GM12878 (cell line): Measurements from ENCODE around the gene SDK2. TPM values are rescaled to one million over a fixed set of nuclear protein-coding genes. Genes with fewer than 3 reads are reported as not detected.

Experiments
- ATAC-seq: fragments of 200-7000 bp; cut with Tn5 transposase; 3 replicates; pipeline ENCODE4 v1.9.1; 2020; ENCODE audit warnings: mild to moderate bottlenecking, moderate library complexity
- BruUV-seq: library from RNA; stranded (reverse); fragments of 400-500 nt; replicated peaks from 2 replicates; lab custom pipeline; 2021; lab: Mats Ljungman, UMichigan
- CTCF ChIA-PET: fragments of 300-600 bp; sonication (Branson Sonifier 250); formaldehyde crosslinking; extraction: SDS; loops from one replicate; lab custom pipeline; 2021; ENCODE audit warnings: inconsistent platforms; lab: Yijun Ruan, JAX
- POLR2A ChIA-PET: fragments of 350-600 bp; formaldehyde crosslinking; extraction: SDS; loops from one replicate; lab custom pipeline; 2021; ENCODE audit warnings: inconsistent platforms; lab: Charles Lee
- RAD21 ChIA-PET: fragments of 300-600 bp; sonication (Branson Sonifier 250); formaldehyde crosslinking; loops from one replicate; lab custom pipeline; 2023; ENCODE audit warnings: antibody characterized with exemption; ENCODE audit not compliant: unreplicated experiment; lab: Charles Lee
- SMC1A ChIA-PET: fragments of 300-600 bp; sonication (Branson Sonifier 250); formaldehyde crosslinking; loops from one replicate; lab custom pipeline; 2023; ENCODE audit not compliant: unreplicated experiment, uncharacterized antibody; lab: Charles Lee
- DNase-seq: peaks from one replicate; pipeline ENCODE4 v3.0.0-alpha.2; 2011; ENCODE audit warnings: low read depth, low spot score
- FAIRE-seq: peaks from 3 replicates; lab custom pipeline; 2011; peaks lifted over from hg19 to GRCh38; lab: Jason Lieb, UNC
- H2AFZ ChIP-seq: 2 replicates; pipeline ENCODE4 v1.6.0; 2011; ENCODE audit warnings: low read depth, low read length, control low read depth; ENCODE audit not compliant: control insufficient read depth
- H3K27ac ChIP-seq: 2 replicates; pipeline ENCODE4 v1.5.1; 2011; ENCODE audit warnings: control low read depth; ENCODE audit not compliant: control insufficient read depth, insufficient read depth
- H3K27me3 ChIP-seq, 2 experiments: replicated peaks in 1 of 2; 2 replicates each; pipeline versions ENCODE4 v1.6.0 to v1.6.1; 2011; ENCODE audit warnings: low read length in 1 of 2; ENCODE audit not compliant: control insufficient read depth in 2 of 2, insufficient read depth in 2 of 2
- H3K36me3 ChIP-seq, 2 experiments: 2 replicates each; pipeline ENCODE4 v1.5.1; 2011; ENCODE audit warnings: low read length in 1 of 2; ENCODE audit not compliant: control insufficient read depth in 2 of 2, insufficient read depth in 2 of 2
- H3K4me1 ChIP-seq: 2 replicates; pipeline ENCODE4 v1.6.1; 2011; ENCODE audit warnings: mild to moderate bottlenecking, low read length, moderate library complexity, mixed read lengths; ENCODE audit not compliant: control insufficient read depth, insufficient read depth
- H3K4me2 ChIP-seq: 2 replicates; pipeline ENCODE4 v1.6.0; 2011; ENCODE audit warnings: control low read depth; ENCODE audit not compliant: control insufficient read depth, insufficient read depth
- H3K4me3 ChIP-seq: fragments of 200-600 bp; sonication (generic); 2 replicates; pipeline ENCODE4 v1.5.1; 2016
- H3K79me2 ChIP-seq: 2 replicates; pipeline ENCODE4 v1.6.0; 2011; ENCODE audit warnings: low read length; ENCODE audit not compliant: control insufficient read depth, insufficient read depth
- H3K9ac ChIP-seq: 2 replicates; pipeline ENCODE4 v1.8.0; 2011; ENCODE audit warnings: low read length, control low read depth, mixed read lengths; ENCODE audit not compliant: control insufficient read depth, insufficient read depth
- H3K9me3 ChIP-seq: replicated peaks from 3 replicates; pipeline ENCODE4 v1.5.1; 2011; ENCODE audit warnings: mild to moderate bottlenecking, low read length; ENCODE audit not compliant: control insufficient read depth, insufficient read depth
- H4K20me1 ChIP-seq: 2 replicates; pipeline ENCODE4 v1.6.0; 2011; ENCODE audit not compliant: control insufficient read depth, insufficient read depth
- BCL11A ChIP-seq: IDR thresholded peaks from 2 replicates; pipeline ENCODE4 v1.6.1; 2011; ENCODE audit warnings: low read depth, low read length
- CHD4 ChIP-seq: fragments of 200-600 bp; sonication (generic); IDR thresholded peaks from 2 replicates; pipeline ENCODE4 v1.6.1; 2016; ENCODE audit warnings: mild to moderate bottlenecking
- CUX1 ChIP-seq: IDR thresholded peaks from 2 replicates; pipeline ENCODE4 v1.6.1; 2012; ENCODE audit warnings: improper control_type of control experiment, low read depth, low read length; ENCODE audit not compliant: insufficient replicate concordance
- ETV6 ChIP-seq, 2 experiments: fragments of 450-650 bp in 1 of 2; IDR thresholded peaks in 1 of 2; conservative IDR thresholded peaks in 1 of 2; 2 replicates each; pipeline ENCODE4 v1.6.1; 2014; ENCODE audit warnings: antibody characterized with exemption in 1 of 2, borderline replicate concordance in 1 of 2, low read depth in 1 of 2, mild to moderate bottlenecking in 1 of 2, moderate library complexity in 1 of 2
- KAT2A ChIP-seq: conservative IDR thresholded peaks from 2 replicates; pipeline ENCODE4 v1.6.1; 2011; ENCODE audit warnings: low read depth, low read length; ENCODE audit not compliant: control insufficient read depth
- MXI1 ChIP-seq: fragments of 150-350 bp; IDR thresholded peaks from 2 replicates; pipeline ENCODE4 v1.6.1; 2011; ENCODE audit warnings: low read depth, mild to moderate bottlenecking, inconsistent platforms, low read length, improper control_type of control experiment
- NR2C2 ChIP-seq: IDR thresholded peaks from 2 replicates; pipeline ENCODE4 v1.6.1; 2011; ENCODE audit warnings: borderline replicate concordance, low read depth; ENCODE audit not compliant: control insufficient read depth, insufficient read length
- RAD51 ChIP-seq: fragments of 450-650 bp; IDR thresholded peaks from 2 replicates; pipeline ENCODE4 v1.6.1; 2016; ENCODE audit warnings: moderate library complexity, mild to moderate bottlenecking, inconsistent platforms
- RELA ChIP-seq: fragments of 450-650 bp; IDR thresholded peaks from 2 replicates; pipeline ENCODE4 v1.8.0; 2014; ENCODE audit warnings: borderline replicate concordance; ENCODE audit not compliant: partially characterized antibody
- TARDBP ChIP-seq: IDR thresholded peaks from 2 replicates; pipeline ENCODE4 v1.6.1; 2016; ENCODE audit warnings: borderline replicate concordance
- WGBS: methylation state at CpG from one replicate; pipeline ENCODE4 v1.1.6; 2016; ENCODE audit warnings: low lambda C conversion rate; ENCODE audit not compliant: insufficient replicate concordance, insufficient coverage; ENCODE audit errors: missing lambda C conversion rate; 5-methylcytosine and 5-hydroxymethylcytosine counted together
- in situ Hi-C: fragments of 300-500 bp; cut with MboI; formaldehyde crosslinking; loops from 9 replicates; pipeline ENCODE4 v1.14.3; 2018; ENCODE audit warnings: mixed read lengths
- intact Hi-C: fragments of 100-400 bp; cut with micrococcal nuclease; formaldehyde crosslinking; loops from one replicate; pipeline ENCODE4 v1.14.2; 2022; ENCODE audit not compliant: unreplicated experiment
- polyA plus RNA-seq, 11 experiments: library from polyadenylated mRNA; depleted of rRNA in 4 of 11; unstranded in 6 of 11; stranded (reverse) in 5 of 11; fragments of >200 nt; fragmentation: Nextera tagmentation in 4 of 11; fragmentation: Illumina TruSeq in 1 of 11; extraction: Ambion mirVana in 4 of 11; extraction: Trizol in 1 of 11; gene quantifications; 1 replicate in 1 of 11; 2 replicates in 10 of 11; pipeline versions ENCODE4 v1.2.1 to v1.2.3, GENCODE V29; 2011 to 2016; ENCODE audit warnings: inconsistent platforms in 2 of 11, missing spikeins in 2 of 11, low read depth in 1 of 11
- total RNA-seq, 4 experiments: library from RNA; depleted of rRNA in 3 of 4; stranded (reverse); fragments of >200 nt in 3 of 4; fragmentation: Illumina TruSeq in 1 of 4; extraction: Trizol in 1 of 4; gene quantifications; 2 replicates each; pipeline versions ENCODE4 v1.2.1 to v1.2.3, GENCODE V29; 2013 to 2021
- TF ChIP-seq, protein P1 (sequence below): IDR thresholded peaks from 2 replicates; pipeline ENCODE4 v1.6.1; 2011; ENCODE audit warnings: low read depth, low read length, improper control_type of control experiment, borderline replicate concordance
- TF ChIP-seq, protein P2 (sequence below): IDR thresholded peaks from 2 replicates; pipeline ENCODE4 v1.6.1; 2012; ENCODE audit warnings: low read depth, low read length, improper control_type of control experiment

Gene SDK2
- total and polyA plus RNA-seq, 10 of the 15 experiments (the other 5 are each of a cell fraction or from before 2014, with no cell fraction given): 0.03 to 0.08 (median 0.03) TPM; not detected in 7

- TF ChIP-seq MXI1 (no peak), KAT2A (no peak), ETV6 (conservative IDR thresholded peaks at IDR 0.05 in 1 of 2, IDR thresholded peaks at IDR 0.05 in 1 of 2; ENCODE audit: borderline replicate concordance in 1 of 2, low read depth in 1 of 2) (no peak), RELA (no peak), NR2C2 (no peak)
- TF ChIP-seq, protein P1, sequence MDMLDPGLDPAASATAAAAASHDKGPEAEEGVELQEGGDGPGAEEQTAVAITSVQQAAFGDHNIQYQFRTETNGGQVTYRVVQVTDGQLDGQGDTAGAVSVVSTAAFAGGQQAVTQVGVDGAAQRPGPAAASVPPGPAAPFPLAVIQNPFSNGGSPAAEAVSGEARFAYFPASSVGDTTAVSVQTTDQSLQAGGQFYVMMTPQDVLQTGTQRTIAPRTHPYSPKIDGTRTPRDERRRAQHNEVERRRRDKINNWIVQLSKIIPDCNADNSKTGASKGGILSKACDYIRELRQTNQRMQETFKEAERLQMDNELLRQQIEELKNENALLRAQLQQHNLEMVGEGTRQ: no peak
These were observed 150.0 kb downstream of the SDK2 start (continued) for GRCh38 chr17:73493956-73494926.

DNA sequence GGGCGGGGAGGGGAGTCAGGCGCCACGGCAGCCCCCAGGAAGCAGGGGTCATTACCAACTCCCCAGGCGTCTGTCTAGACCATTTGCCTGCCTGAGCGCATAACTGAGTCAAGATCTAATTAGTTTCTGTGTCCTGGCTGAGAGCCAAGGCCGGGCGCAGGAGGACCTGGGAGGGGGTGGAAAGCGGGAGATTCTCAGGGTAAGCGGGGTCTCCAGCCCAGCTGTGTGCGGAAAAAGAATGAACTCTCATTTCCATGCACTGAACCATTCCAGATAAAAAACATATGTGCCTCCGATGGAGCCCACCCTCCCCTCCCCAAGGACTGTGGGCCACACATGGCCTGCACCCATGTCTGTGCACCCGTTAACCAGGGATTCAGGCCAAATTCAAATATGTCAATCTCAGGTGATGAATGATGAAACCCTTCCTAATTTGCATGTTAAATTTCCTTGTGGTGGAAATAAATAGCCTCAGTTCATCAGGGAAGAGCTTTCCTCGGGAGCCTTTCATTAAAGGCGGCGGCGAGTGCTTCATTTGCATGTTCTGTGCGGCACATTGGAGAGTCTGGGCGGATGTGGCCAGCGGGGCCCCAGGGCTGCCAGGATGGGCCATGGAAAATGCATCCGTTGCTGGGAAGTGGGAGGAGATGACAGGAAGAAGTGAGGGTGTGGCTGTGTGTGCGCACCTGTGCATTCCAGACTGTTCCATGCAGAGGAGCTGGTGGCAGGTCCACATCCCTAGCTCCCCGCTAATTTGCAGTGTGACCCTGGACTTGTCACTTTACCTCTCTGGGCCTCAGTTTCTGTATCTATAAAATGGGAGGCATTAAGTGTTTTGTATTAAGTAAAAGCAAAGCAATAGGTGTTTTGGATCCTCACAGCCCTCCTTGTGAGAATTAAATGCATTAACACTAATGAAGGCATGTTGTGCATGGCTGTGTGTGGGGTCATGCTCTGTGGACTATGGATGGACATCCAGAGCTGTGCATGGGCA, 151.1 kb downstream of the SDK2 start:
- H2AFZ ChIP-seq: no peak overlapping the region
- H3K36me3 ChIP-seq: no peaks in the 10 kb centered on the region
- ATAC-seq (no peak), DNase-seq (no peak), FAIRE-seq (no peak)
- H4K20me1 ChIP-seq: no peaks in the 10 kb centered on the region
- BruUV-seq: no TSS peak
- H3K27ac ChIP-seq: no peak overlapping the region
- no peak overlapping the region for H3K4me3 ChIP-seq
- CTCF ChIA-PET: interaction anchor here (0.6 kb wide), 1 partner anchor 19 kb away, joined by 4 read pairs; no protein-coding TSS in a partner anchor
- intact Hi-C loops (no loop called here), in situ Hi-C loops (no loop called here)
- RAD21 ChIA-PET: no interaction called here
- H3K79me2 ChIP-seq: no peaks in the 10 kb centered on the region
- H3K9ac ChIP-seq: no peak overlapping the region
- peaks cover 0 to 3% of the 10 kb centered on the region in 2 experiments; a peak in 3 of 4 replicates for H3K27me3 ChIP-seq
- H3K4me2 ChIP-seq: no peak overlapping the region
- H3K4me1 ChIP-seq: no peaks in the 10 kb centered on the region
- 55% methylated on average over 21 of the region's 22 CpGs for WGBS
- SMC1A ChIA-PET: no interaction called here
- H3K9me3 ChIP-seq: no peaks in the 10 kb centered on the region
- POLR2A ChIA-PET: no interaction called here
- no peak for TF ChIP-seq CHD4
- TF ChIP-seq, protein P2, sequence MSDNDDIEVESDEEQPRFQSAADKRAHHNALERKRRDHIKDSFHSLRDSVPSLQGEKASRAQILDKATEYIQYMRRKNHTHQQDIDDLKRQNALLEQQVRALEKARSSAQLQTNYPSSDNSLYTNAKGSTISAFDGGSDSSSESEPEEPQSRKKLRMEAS: no peak
- TF ChIP-seq CUX1: no peak
- TF ChIP-seq TARDBP: no peak
- TF ChIP-seq RAD51: no peak
- TF ChIP-seq BCL11A: no peak
